HUES64 (cell line): ENCODE data around the gene PIP5K1C.

ENCODE experiments used
- H3K27ac ChIP-seq: 2 replicates; pipeline ENCODE4 v1.7.0; 2013; ENCODE audit warnings: low read depth, low read length, inconsistent platforms
- H3K27me3 ChIP-seq: 2 replicates; pipeline ENCODE4 v1.6.1; 2013; ENCODE audit warnings: mild to moderate bottlenecking, low read length; ENCODE audit not compliant: insufficient read depth
- H3K36me3 ChIP-seq: 2 replicates; pipeline ENCODE4 v1.6.1; 2013; ENCODE audit warnings: mild to moderate bottlenecking, low read length; ENCODE audit not compliant: insufficient read depth
- H3K4me1 ChIP-seq: 2 replicates; pipeline ENCODE4 v1.6.1; 2013; ENCODE audit warnings: mild to moderate bottlenecking, low read length, moderate library complexity; ENCODE audit not compliant: insufficient read depth
- H3K4me3 ChIP-seq: 2 replicates; pipeline ENCODE4 v1.5.1; 2013; ENCODE audit warnings: mild to moderate bottlenecking, low read length, moderate library complexity
- H3K9ac ChIP-seq: 2 replicates; pipeline ENCODE4 v1.6.1; 2013; ENCODE audit warnings: mild to moderate bottlenecking, low read depth, low read length
- H3K9me3 ChIP-seq: 2 replicates; pipeline ENCODE4 v1.6.1; 2013; ENCODE audit warnings: low read depth, low read length; ENCODE audit not compliant: insufficient read depth
- WGBS: fragments of 150-250, 120-280 bp; methylation state at CpG from one replicate; pipeline ENCODE4 v1.1.7; 2013; ENCODE audit warnings: missing lambda C conversion rate; 5-methylcytosine and 5-hydroxymethylcytosine counted together

Gene PIP5K1C

GRCh38 chr19:3682741-3683404, 17.4 kb downstream of the PIP5K1C start:
- H3K27ac ChIP-seq, result peak overlapping the region; percentile 87
- H3K27me3 ChIP-seq, result no peaks in the 10 kb centered on the region
- WGBS, result 61% methylated on average over 17 of the region's 17 CpGs
- no peak overlapping the region for H3K4me3 ChIP-seq
- peaks cover 16% of the 10 kb centered on the region for H3K4me1 ChIP-seq
- peaks cover 10% of the 10 kb centered on the region; the same call in 1 of the 2 replicates for H3K36me3 ChIP-seq
- H3K9me3 ChIP-seq, result peaks cover 11% of the 10 kb centered on the region
- H3K9ac ChIP-seq, result 0 out of 2 replicates have a peak overlapping the region, but pooled peaks have one; percentile 4

- Histone ChIP-seq H3K9ac (no peak overlapping the region), H3K4me1 (peaks cover 13% of the 10 kb centered on the region)
- WGBS, result 96% methylated on average over 10 of the region's 10 CpGs
Measured at GRCh38 chr19:3682286-3682685, 18.0 kb downstream of the PIP5K1C start.

GRCh38 chr19:3680939-3681338, 19.3 kb downstream of the PIP5K1C start:
- Histone ChIP-seq H3K27ac (no peak overlapping the region), H3K4me1 (peaks cover 12% of the 10 kb centered on the region), H3K9me3 (peaks cover 11% of the 10 kb centered on the region), H3K36me3 (peaks cover 10% of the 10 kb centered on the region; the same call in 1 of the 2 replicates), H3K4me3 (no peak overlapping the region), H3K9ac (no peak overlapping the region), H3K27me3 (no peaks in the 10 kb centered on the region)
- WGBS, result 88% methylated on average over 12 of the region's 12 CpGs

More at GRCh38 chr19:3682286-3682685, 18.0 kb downstream of the PIP5K1C start:
- H3K36me3 ChIP-seq, result peaks cover 10% of the 10 kb centered on the region; the same call in 1 of the 2 replicates
- H3K9me3 ChIP-seq, result peaks cover 11% of the 10 kb centered on the region
- no peaks in the 10 kb centered on the region for H3K27me3 ChIP-seq
- H3K27ac ChIP-seq, result no peak overlapping the region
- no peak overlapping the region for H3K4me3 ChIP-seq

- Histone ChIP-seq H3K36me3 (peaks cover 8% of the 10 kb centered on the region; the same call in 1 of the 2 replicates), H3K27ac (no peak overlapping the region), H3K27me3 (no peaks in the 10 kb centered on the region), H3K9me3 (peaks cover 5% of the 10 kb centered on the region), H3K9ac (no peak overlapping the region), H3K4me3 (no peak overlapping the region), H3K4me1 (peaks cover 12% of the 10 kb centered on the region)
- 94% methylated on average over 13 of the region's 13 CpGs for WGBS
Measured at GRCh38 chr19:3679581-3679980, 20.7 kb downstream of the PIP5K1C start.

GRCh38 chr19:3679138-3679537, 21.1 kb downstream of the PIP5K1C start:
- WGBS, result 94% methylated on average over 12 of the region's 12 CpGs
- Histone ChIP-seq H3K27me3 (no peaks in the 10 kb centered on the region), H3K4me3 (no peak overlapping the region), H3K9me3 (0 out of 2 replicates have a peak, but pooled peaks cover under 1% of the 10 kb centered on the region), H3K36me3 (peaks cover 4% of the 10 kb centered on the region; the same call in 1 of the 2 replicates), H3K9ac (no peak overlapping the region), H3K27ac (no peak overlapping the region), H3K4me1 (peaks cover 12% of the 10 kb centered on the region)

GRCh38 chr19:3678188-3678587, 22.1 kb downstream of the PIP5K1C start:
- H3K36me3 ChIP-seq, result peaks cover 4% of the 10 kb centered on the region; the same call in 1 of the 2 replicates
- no peaks in the 10 kb centered on the region for H3K27me3 ChIP-seq
- H3K9me3 ChIP-seq, result no peaks in the 10 kb centered on the region
- WGBS, result 91% methylated on average over 3 of the region's 3 CpGs
- H3K9ac ChIP-seq, result no peak overlapping the region
- no peak overlapping the region for H3K4me3 ChIP-seq
- no peak overlapping the region for H3K27ac ChIP-seq
- peaks cover 9% of the 10 kb centered on the region for H3K4me1 ChIP-seq

- no peaks in the 10 kb centered on the region for H3K9me3 ChIP-seq
- WGBS, result 94% methylated on average over 13 of the region's 13 CpGs
- peaks cover 3% of the 10 kb centered on the region; the same call in 1 of the 2 replicates for H3K36me3 ChIP-seq
- H3K4me1 ChIP-seq, result peaks cover 22% of the 10 kb centered on the region; the same call in 1 of the 2 replicates
- no peak overlapping the region for H3K4me3 ChIP-seq
- no peak overlapping the region for H3K9ac ChIP-seq
- no peaks in the 10 kb centered on the region for H3K27me3 ChIP-seq
- no peak overlapping the region for H3K27ac ChIP-seq
Measured at GRCh38 chr19:3674784-3675543, 25.3 kb downstream of the PIP5K1C start.

- Histone ChIP-seq H3K4me3 (no peak overlapping the region), H3K27me3 (no peaks in the 10 kb centered on the region), H3K4me1 (peaks cover 22% of the 10 kb centered on the region; the same call in 1 of the 2 replicates), H3K27ac (no peak overlapping the region), H3K9me3 (no peaks in the 10 kb centered on the region), H3K36me3 (no peaks in the 10 kb centered on the region), H3K9ac (no peak overlapping the region)
- 93% methylated on average over 33 of the region's 34 CpGs for WGBS
Measured at GRCh38 chr19:3673506-3674439, 26.5 kb downstream of the PIP5K1C start.

GRCh38 chr19:3672993-3673392, 27.3 kb downstream of the PIP5K1C start:
- H3K4me3 ChIP-seq, result no peak overlapping the region
- H3K27me3 ChIP-seq, result no peaks in the 10 kb centered on the region
- no peak overlapping the region for H3K27ac ChIP-seq
- 79% methylated on average over 13 of the region's 13 CpGs for WGBS
- H3K36me3 ChIP-seq, result no peaks in the 10 kb centered on the region
- no peak overlapping the region for H3K9ac ChIP-seq
- H3K9me3 ChIP-seq, result no peaks in the 10 kb centered on the region
- H3K4me1 ChIP-seq, result peaks cover 22% of the 10 kb centered on the region; the same call in 1 of the 2 replicates

- Histone ChIP-seq H3K4me1 (peaks cover 22% of the 10 kb centered on the region; the same call in 1 of the 2 replicates), H3K9me3 (no peaks in the 10 kb centered on the region), H3K4me3 (no peak overlapping the region), H3K27ac (no peak overlapping the region; the same call in 1 of the 2 replicates), H3K36me3 (no peaks in the 10 kb centered on the region), H3K9ac (no peak overlapping the region), H3K27me3 (no peaks in the 10 kb centered on the region)
- WGBS, result 96% methylated on average over 6 of the region's 8 CpGs
Measured at GRCh38 chr19:3672575-3672948, 27.7 kb downstream of the PIP5K1C start.
